ENCODE data around the gene HIC1.

Gene HIC1

GRCh38 chr17:2061441-2061958 lies 6.6 kb downstream of the HIC1 start:
- DNase-seq: no peak

- DNase-seq: no peak
Measured at GRCh38 chr17:2062571-2063183, 7.8 kb downstream of the HIC1 start.

GRCh38 chr17:2063261-2064146 lies 8.6 kb downstream of the HIC1 start:
- no peak for DNase-seq

DNA sequence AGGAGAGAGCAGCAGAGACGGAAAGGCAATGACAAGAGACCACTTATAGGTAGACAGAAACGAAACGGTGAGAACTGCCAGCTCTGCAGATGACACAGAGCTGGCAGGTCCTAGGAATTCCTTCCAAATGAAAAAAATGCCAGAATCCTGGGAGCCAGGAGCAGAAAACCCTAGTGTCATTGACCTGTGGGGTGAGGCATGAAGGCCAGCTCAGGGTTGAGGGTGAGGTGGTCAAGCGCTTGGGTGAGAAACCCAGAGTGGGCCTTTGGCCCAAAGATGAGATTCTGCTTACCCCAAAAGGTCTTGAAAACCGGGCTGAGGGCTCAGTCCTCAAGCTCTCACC lies 9.2 kb downstream of the HIC1 start:
- no peak for DNase-seq

- no peak for DNase-seq
Measured at GRCh38 chr17:2064520-2064971, 9.6 kb downstream of the HIC1 start.

GRCh38 chr17:2064980-2065785 lies 10.3 kb downstream of the HIC1 start:
- no peak for DNase-seq

GRCh38 chr17:2065949-2066400 lies 11.1 kb downstream of the HIC1 start:
- DNase-seq: no peak

- no peak for DNase-seq
Measured at GRCh38 chr17:2067048-2067561, 12.2 kb downstream of the HIC1 start.

DNA sequence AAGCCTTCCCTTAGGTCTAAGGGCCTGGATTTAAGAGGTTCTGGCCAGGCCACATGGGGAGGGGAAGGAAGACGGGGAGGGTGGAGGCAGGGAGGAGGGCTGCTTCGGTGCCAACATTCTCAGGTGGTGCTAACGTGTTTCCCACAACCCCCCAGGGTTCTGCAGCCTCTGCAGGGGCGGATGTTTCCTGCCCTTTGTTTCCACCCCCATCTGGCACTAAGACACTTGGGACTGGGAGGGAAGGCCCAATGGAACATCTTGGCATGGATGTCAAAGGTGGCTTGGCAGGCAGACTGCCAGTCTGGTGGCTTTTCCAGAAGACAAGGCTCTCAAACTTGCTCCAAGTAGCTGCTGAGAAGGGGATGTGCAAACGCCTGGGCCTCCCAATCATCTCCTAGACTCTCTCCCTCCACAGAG lies 12.7 kb downstream of the HIC1 start:
- DNase-seq: no peak

DNA sequence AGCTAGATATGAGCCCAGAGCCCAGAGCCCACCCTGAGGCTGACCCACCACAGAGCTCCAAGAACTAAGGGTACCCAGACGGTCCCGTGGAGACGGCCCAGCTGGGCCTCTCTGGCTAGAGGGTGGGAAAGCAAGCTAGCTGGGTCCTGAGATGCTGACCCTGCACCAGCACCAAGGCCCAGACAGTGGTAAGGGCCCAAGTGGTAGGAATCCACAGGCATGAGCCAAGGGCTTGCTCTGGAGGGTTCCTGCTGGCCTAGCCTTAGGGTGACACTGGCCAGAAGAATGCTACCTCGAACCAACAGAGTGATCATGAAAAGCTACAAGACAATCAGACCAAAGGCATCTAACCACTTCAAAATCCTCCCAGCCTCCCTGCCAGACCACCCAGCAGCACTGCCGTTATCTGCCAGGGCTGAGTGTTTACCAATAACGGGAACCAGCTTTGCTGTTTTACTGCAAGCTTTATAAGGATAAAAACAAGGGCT lies 13.2 kb downstream of the HIC1 start:
- no peak for DNase-seq

- no peak for DNase-seq
Measured at GRCh38 chr17:2068519-2069051, 13.7 kb downstream of the HIC1 start.

- no peak for DNase-seq
Measured at GRCh38 chr17:2070241-2071023, 15.5 kb downstream of the HIC1 start.

DNA sequence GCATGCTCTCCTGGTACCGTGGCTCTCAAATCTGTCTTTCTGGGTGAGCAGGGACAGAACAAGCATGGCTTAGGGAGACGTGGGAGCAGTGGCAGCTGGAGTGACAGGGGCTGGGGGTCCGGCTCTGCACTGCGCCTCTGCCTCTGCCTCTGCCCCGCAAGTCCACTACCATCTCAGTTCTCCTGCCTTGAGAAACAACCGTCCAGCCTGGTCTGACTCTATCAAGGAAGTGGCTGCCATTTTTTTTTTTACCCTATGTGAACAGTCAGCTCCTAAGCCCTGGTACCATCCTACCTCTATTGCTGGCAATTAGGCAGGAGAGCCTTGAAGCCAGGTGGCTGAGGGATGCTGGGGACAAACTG lies 16.1 kb downstream of the HIC1 start:
- no peak for DNase-seq

DNA sequence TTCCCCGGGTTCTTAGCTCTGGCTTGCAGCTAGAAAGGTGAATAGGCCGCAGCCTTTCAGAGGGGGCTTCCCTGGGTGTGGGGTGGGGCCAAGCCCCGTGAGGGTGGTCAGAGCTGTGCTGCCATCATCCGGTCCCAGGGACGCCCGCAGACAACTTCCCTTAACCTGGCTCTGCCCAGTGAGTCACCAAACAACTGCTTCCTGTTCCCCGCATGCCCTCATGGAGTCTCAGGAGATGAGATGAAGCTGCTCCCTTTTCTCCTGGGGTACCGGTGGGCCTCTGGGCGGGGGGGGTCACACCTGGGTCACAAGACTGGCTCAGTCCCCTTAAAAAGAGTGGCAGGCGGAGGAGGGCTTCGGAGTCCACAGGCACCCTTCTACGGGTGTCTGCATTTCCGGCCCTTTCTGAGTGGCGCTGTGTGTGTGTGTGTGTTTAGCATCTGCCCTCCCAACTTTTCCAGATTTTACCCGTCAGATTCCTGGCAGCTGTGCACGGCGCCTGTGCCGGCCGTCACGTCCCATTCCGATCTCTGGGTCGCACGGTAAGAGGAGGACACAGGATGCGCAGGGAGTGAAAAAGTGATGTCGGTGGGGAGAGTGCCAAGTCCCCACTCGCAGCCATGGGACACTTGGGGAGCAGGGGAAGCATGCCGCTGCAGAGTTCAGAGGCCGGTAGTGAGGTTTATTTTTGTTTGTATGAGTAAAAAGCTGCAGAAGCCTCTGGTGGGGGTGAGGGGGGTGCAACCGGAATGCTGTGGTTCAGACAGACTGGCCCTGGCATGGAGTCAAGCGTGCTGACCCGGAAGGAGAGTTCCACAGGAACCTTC lies 16.8 kb downstream of the HIC1 start:
- DNase-seq: no peak

DNA sequence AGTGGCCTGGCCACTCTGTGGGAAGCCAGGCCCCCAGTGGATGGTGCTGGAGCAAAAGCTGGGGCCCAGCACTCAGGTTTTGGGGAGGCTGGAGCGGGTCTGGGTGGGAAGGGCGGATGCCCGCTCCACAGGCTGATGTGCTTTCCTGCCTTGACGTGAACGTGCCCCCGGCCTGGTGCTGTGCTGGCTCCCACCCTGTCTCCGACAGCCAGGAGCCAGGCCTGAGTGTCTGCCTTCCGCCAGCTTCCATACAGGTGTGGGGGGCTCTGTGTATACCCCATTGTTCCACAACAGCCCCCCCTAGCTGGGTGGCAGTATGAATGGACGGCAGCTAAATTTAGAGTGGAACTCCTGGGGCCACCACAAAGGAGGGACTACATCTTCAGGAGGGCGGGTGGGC lies 20.0 kb downstream of the HIC1 start:
- no peak for DNase-seq

- no peak for DNase-seq
Measured at GRCh38 chr17:2075336-2076086, 20.6 kb downstream of the HIC1 start.

DNA sequence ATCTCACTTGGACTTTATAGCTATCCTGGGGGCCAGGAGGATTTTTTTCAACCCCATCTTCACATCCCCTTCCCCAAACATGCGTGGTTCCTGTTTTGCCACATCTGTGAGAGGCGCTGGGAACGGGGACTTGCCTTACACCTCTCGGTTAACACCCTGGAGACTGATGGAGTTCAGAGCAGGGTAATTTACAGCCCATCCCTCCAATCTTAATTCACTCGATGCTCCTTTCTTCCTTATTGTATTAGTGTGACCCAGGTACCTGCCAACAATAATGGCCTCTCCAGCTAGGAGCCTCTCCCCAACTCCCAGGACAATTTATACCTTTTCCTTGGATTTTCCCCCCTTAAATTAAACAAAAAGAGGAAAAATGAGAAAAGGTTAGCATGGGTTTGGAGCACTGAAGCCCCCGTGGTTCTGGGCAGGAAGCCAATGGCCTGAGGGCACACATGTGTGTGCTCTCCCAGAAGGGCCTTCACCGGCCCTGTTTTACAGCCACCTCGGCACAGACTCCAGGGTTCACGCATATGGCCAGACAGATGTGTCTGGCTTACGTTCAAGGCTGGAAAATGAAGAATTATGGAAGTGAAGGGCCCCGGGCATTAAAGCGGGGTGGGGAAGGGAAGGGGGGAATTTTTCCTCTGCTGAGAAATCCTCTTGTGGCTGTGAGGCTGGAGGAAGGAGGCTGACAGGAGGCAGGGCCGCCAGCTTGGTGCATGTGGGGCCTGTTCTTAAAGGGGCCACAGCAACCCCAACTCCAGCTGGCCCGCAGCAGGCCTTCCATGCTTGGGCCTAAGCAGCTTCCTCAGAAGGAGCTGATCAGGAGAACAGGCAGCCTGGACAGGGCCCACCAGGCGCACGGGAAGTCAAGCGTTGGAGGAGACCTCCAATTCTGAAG lies 21.4 kb downstream of the HIC1 start:
- DNase-seq: no peak

DNA sequence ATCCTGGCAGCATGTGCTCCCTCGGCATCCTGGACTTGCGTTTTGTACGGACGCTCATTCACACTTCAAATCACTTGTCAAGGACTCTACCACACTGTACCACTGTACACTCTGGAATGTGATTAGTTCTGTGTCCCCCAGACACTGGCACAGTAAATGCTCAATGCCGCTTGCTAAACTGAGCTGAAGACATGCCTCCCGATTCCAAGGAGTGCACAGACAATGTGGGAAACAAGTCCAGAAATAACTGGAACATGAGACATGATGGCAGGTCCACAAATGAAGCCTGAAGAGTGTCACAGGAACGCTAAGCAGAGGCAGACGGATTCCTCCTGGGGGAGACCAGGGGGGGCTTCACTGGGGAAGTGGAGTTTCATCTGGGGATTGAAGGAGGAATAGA lies 22.1 kb downstream of the HIC1 start:
- DNase-seq: no peak

DNA sequence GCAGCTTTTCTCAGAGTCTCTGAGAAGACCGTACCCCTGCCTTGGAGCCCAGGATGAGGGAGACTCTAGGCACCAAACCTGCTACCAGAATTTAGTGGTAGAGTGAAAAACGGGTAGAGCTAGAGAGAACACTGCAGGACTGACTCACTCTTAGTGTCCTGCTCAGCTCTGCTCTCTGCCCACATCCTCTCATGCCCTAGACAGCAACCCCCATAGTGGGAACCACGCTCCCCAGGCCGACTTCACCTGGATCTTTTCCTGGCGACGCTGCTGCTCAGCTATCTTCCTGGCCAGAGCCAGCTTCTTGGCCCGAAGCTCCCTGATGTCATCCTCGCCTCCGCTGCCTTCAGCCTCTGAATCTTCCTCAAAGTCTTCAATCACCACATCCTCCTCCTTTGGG lies 26.7 kb downstream of the HIC1 start:
- DNase-seq: no peak

Measured in NCI-H2171 (cell line).